IMR-90 (cell line): ENCODE results near the gene MLIP. TPM values are rescaled to one million over a fixed set of nuclear protein-coding genes. Genes with fewer than 3 reads are reported as not detected.

Experiments
- ATAC-seq: fragments of 200-7000 bp; cut with Tn5 transposase; 2 replicates; pipeline ENCODE4 v1.9.1; 2020; ENCODE audit warnings: low read depth, mild to moderate bottlenecking, moderate library complexity
- BruUV-seq: library from RNA; stranded (reverse); fragments of 400-500 nt; replicated peaks from 2 replicates; lab custom pipeline; 2021; lab: Mats Ljungman, UMichigan
- CTCF ChIA-PET: fragments of 300-600 bp; formaldehyde crosslinking; extraction: SDS; loops from one replicate; lab custom pipeline; 2021; ENCODE audit warnings: antibody characterized with exemption; lab: Yijun Ruan, JAX
- POLR2A ChIA-PET: fragments of 300-600 bp; sonication (Branson Sonifier 250); formaldehyde crosslinking; loops from one replicate; lab custom pipeline; 2022; ENCODE audit warnings: antibody characterized with exemption; ENCODE audit not compliant: unreplicated experiment; lab: Charles Lee
- DNase-seq: peaks from one replicate; pipeline ENCODE4 v3.0.0; 2013
- H2AFZ ChIP-seq: replicated peaks from 2 replicates; pipeline ENCODE3; 2013; ENCODE audit warnings: low read length, mild to moderate bottlenecking; ENCODE audit not compliant: poor library complexity
- H2AK5ac ChIP-seq: 2 replicates; pipeline ENCODE4 v1.6.1; 2013; ENCODE audit warnings: low read depth, low read length, inconsistent platforms
- H2AK9ac ChIP-seq: replicated peaks from 2 replicates; pipeline ENCODE3; 2013; ENCODE audit warnings: mild to moderate bottlenecking, low read depth, low read length, moderate library complexity; ENCODE audit not compliant: poor library complexity
- H2BK120ac ChIP-seq: 2 replicates; pipeline ENCODE4 v1.6.1; 2013; ENCODE audit warnings: low read depth, low read length, inconsistent platforms
- H2BK15ac ChIP-seq: 3 replicates; pipeline ENCODE4 v1.6.1; 2013; ENCODE audit warnings: low read depth, low read length, inconsistent platforms
- H2BK20ac ChIP-seq: 2 replicates; pipeline ENCODE4 v1.6.1; 2013; ENCODE audit warnings: low read depth, mild to moderate bottlenecking, inconsistent platforms, low read length, moderate library complexity
- H2BK5ac ChIP-seq: 2 replicates; pipeline ENCODE4 v1.6.1; 2013; ENCODE audit warnings: mild to moderate bottlenecking, low read depth, low read length, inconsistent platforms; ENCODE audit not compliant: poor library complexity, severe bottlenecking
- H3K14ac ChIP-seq: replicated peaks from 2 replicates; pipeline ENCODE4 v1.6.1; 2013; ENCODE audit warnings: low read depth, low read length, inconsistent platforms
- H3K18ac ChIP-seq: 2 replicates; pipeline ENCODE4 v1.6.1; 2013; ENCODE audit warnings: low read depth, low read length, control low read depth
- H3K23ac ChIP-seq: 2 replicates; pipeline ENCODE4 v1.6.1; 2013; ENCODE audit warnings: low read depth, low read length, inconsistent platforms
- H3K27ac ChIP-seq: 2 replicates; pipeline ENCODE4 v1.5.1; 2013; ENCODE audit warnings: mild to moderate bottlenecking, control low read depth, low read length; ENCODE audit not compliant: insufficient read depth
- H3K27me3 ChIP-seq: 2 replicates; pipeline ENCODE4 v1.6.1; 2013; ENCODE audit warnings: low read length; ENCODE audit not compliant: control insufficient read depth, insufficient read depth
- H3K36me3 ChIP-seq: 2 replicates; pipeline ENCODE4 v1.6.1; 2013; ENCODE audit warnings: low read length, mixed read lengths; ENCODE audit not compliant: control insufficient read depth, insufficient read depth
- H3K4ac ChIP-seq: 2 replicates; pipeline ENCODE4 v1.6.1; 2013; ENCODE audit warnings: low read depth, low read length, inconsistent platforms
- H3K4me1 ChIP-seq: 2 replicates; pipeline ENCODE4 v1.6.1; 2013; ENCODE audit warnings: low read length, mixed read lengths; ENCODE audit not compliant: control insufficient read depth, insufficient read depth
- H3K4me2 ChIP-seq: 2 replicates; pipeline ENCODE4 v1.6.1; 2013; ENCODE audit warnings: low read depth, mild to moderate bottlenecking, control low read depth, low read length, moderate library complexity
- H3K4me3 ChIP-seq: 2 replicates; pipeline ENCODE4 v1.5.1; 2013; ENCODE audit warnings: low read depth, mild to moderate bottlenecking, control low read depth, low read length, moderate library complexity; ENCODE audit not compliant: insufficient read depth
- H3K56ac ChIP-seq: 2 replicates; pipeline ENCODE4 v1.6.1; 2013; ENCODE audit warnings: low read length, inconsistent platforms; ENCODE audit not compliant: insufficient read depth; ENCODE audit errors: extremely low read depth
- H3K79me1 ChIP-seq, 2 experiments: 2 replicates each; pipeline ENCODE4 v1.6.1; 2013; ENCODE audit warnings: low read length in 2 of 2, inconsistent platforms in 1 of 2, low read depth in 1 of 2
- H3K9ac ChIP-seq: 2 replicates; pipeline ENCODE4 v1.6.1; 2013; ENCODE audit warnings: low read depth, low read length, control low read depth
- H3K9me1 ChIP-seq: 2 replicates; pipeline ENCODE4 v1.6.1; 2013; ENCODE audit warnings: low read length, inconsistent platforms; ENCODE audit not compliant: insufficient read depth
- H3K9me3 ChIP-seq: 2 replicates; pipeline ENCODE4 v1.6.1; 2013; ENCODE audit warnings: low read length; ENCODE audit not compliant: control insufficient read depth, insufficient read depth
- H4K20me1 ChIP-seq: 2 replicates; pipeline ENCODE4 v1.6.1; 2013; ENCODE audit warnings: low read length, inconsistent platforms; ENCODE audit not compliant: insufficient read depth
- H4K5ac ChIP-seq: 2 replicates; pipeline ENCODE4 v1.6.1; 2013; ENCODE audit warnings: mild to moderate bottlenecking, low read depth, low read length, control low read depth
- H4K8ac ChIP-seq, 2 experiments: 2 replicates each; pipeline ENCODE4 v1.6.1; 2013; ENCODE audit warnings: low read depth in 2 of 2, low read length in 2 of 2, control low read depth in 1 of 2, inconsistent platforms in 1 of 2
- H4K91ac ChIP-seq: 2 replicates; pipeline ENCODE4 v1.6.1; 2013; ENCODE audit warnings: low read depth, low read length, inconsistent platforms; ENCODE audit not compliant: insufficient read depth
- BHLHE40 ChIP-seq: fragments of 150-350 bp; IDR thresholded peaks from 2 replicates; pipeline ENCODE4 v1.6.1; 2016; ENCODE audit warnings: mild to moderate bottlenecking, low read depth, low read length
- CEBPB ChIP-seq: IDR thresholded peaks from 2 replicates; pipeline ENCODE4 v1.6.1; 2012; ENCODE audit warnings: low read depth, low read length, improper control_type of control experiment
- CHD1 ChIP-seq: IDR thresholded peaks from 2 replicates; pipeline ENCODE4 v1.6.1; 2012; ENCODE audit warnings: low read depth, low read length, improper control_type of control experiment
- FOS ChIP-seq: fragments of 150-350 bp; IDR thresholded peaks from 2 replicates; pipeline ENCODE4 v1.6.1; 2016; ENCODE audit warnings: low read depth, low read length
- MAFK ChIP-seq: IDR thresholded peaks from 2 replicates; pipeline ENCODE4 v1.6.1; 2012; ENCODE audit warnings: low read depth, low read length, improper control_type of control experiment
- MXI1 ChIP-seq: IDR thresholded peaks from 2 replicates; pipeline ENCODE4 v1.6.1; 2012; ENCODE audit warnings: low read depth, mild to moderate bottlenecking, low read length, moderate library complexity, borderline replicate concordance
- NFE2L2 ChIP-seq: fragments of 150-350 bp; IDR thresholded peaks from 2 replicates; pipeline ENCODE4 v1.6.1; 2016; ENCODE audit warnings: low read depth, mild to moderate bottlenecking, low read length
- POLR2A ChIP-seq: IDR thresholded peaks from 2 replicates; pipeline ENCODE4 v1.6.1; 2012; ENCODE audit warnings: mild to moderate bottlenecking, low read depth, low read length
- SMC3 ChIP-seq: fragments of 150-350 bp; IDR thresholded peaks from 2 replicates; pipeline ENCODE4 v1.6.1; 2016; ENCODE audit warnings: low read depth, mild to moderate bottlenecking, antibody characterized with exemption, low read length, moderate library complexity
- WGBS, 2 experiments: methylation state at CpG; one replicate each; pipeline versions ENCODE4 v1.1.5 to v1.1.7; 2013; ENCODE audit warnings: missing lambda C conversion rate in 2 of 2; ENCODE audit not compliant: insufficient read length in 1 of 2; ENCODE audit errors: extremely low coverage in 2 of 2; 5-methylcytosine and 5-hydroxymethylcytosine counted together
- dilution Hi-C: fragments of 300-500 bp; cut with HindIII; formaldehyde crosslinking; loops from one replicate; pipeline ENCODE4 v1.14.3; 2018; ENCODE audit warnings: low sequenced_read_pairs; ENCODE audit not compliant: unreplicated experiment
- in situ Hi-C: fragments of 300-500 bp; cut with MboI; formaldehyde crosslinking; loops from 3 replicates; pipeline ENCODE4 v1.14.3; 2019; ENCODE audit warnings: low sequenced_read_pairs, inconsistent platforms, mixed read lengths
- intact Hi-C: fragments of 100-400 bp; cut with micrococcal nuclease; formaldehyde crosslinking; loops from 2 replicates; pipeline ENCODE4 v1.10.0; 2022
- polyA plus RNA-seq, 3 experiments: library from polyadenylated mRNA; depleted of rRNA; stranded (reverse); fragments of >200 nt; gene quantifications; 2 replicates each; pipeline ENCODE4 v1.2.3, GENCODE V29; 2012; ENCODE audit warnings: low replicate concordance in 1 of 3
- total RNA-seq: library from RNA; depleted of rRNA; stranded (reverse); fragments of >200 nt; gene quantifications from 2 replicates; pipeline ENCODE4 v1.2.3, GENCODE V29; 2012
- TF ChIP-seq, protein P1 (sequence below): fragments of 150-350 bp; IDR thresholded peaks from 2 replicates; pipeline ENCODE4 v1.6.1; 2016; ENCODE audit warnings: low read depth, mild to moderate bottlenecking, low read length, moderate library complexity, borderline replicate concordance
- TF ChIP-seq, protein P2 (sequence below): conservative IDR thresholded peaks from 2 replicates; pipeline ENCODE4 v1.5.1; 2012; ENCODE audit warnings: mild to moderate bottlenecking, low read depth, low read length, improper control_type of control experiment
- TF ChIP-seq, protein P3 (sequence below): fragments of 150-350 bp; IDR thresholded peaks from 2 replicates; pipeline ENCODE4 v1.6.1; 2017; ENCODE audit warnings: mild to moderate bottlenecking, antibody characterized with exemption, low read length, low read depth

The MLIP gene
- total and polyA plus RNA-seq, 2 of the 4 experiments (the other 2 are of a cell fraction): not detected

DNA sequence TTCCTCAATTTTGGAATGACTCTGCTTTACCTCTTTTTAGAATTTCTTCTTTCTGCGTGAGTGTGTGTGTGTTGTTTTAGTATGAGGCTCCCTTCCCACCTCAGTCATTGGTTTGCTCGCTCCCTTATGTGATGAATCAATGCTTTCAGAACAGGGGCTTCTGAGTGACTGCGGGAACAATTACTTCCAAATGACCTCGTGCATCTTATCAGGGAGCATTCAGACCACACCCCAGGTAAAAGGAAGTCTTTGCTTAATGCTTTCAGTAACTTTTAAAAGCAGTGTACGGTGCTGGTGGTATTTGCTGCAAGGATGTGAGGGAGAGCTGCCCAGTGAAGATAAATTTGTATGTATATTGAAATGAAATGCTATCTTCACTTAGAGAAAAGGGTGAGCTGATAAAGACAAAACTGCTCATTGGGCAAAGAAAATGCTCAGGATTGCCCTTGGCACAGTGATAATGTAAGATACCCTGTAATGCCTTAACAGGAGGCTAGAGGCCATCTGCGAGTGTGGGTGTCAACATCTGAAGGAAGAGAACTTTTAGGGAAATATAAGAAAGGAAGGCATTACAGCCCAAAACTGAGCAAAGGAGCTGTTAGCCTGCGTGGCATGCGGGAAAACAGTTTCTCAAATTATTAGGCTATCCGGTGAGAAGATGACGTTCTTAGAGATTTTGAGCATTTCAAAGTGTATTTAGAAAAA lies at the start of gene MLIP (continued):
- TF ChIP-seq BHLHE40: no peak
- TF ChIP-seq, protein P1, sequence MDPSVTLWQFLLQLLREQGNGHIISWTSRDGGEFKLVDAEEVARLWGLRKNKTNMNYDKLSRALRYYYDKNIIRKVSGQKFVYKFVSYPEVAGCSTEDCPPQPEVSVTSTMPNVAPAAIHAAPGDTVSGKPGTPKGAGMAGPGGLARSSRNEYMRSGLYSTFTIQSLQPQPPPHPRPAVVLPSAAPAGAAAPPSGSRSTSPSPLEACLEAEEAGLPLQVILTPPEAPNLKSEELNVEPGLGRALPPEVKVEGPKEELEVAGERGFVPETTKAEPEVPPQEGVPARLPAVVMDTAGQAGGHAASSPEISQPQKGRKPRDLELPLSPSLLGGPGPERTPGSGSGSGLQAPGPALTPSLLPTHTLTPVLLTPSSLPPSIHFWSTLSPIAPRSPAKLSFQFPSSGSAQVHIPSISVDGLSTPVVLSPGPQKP: no peak

DNA sequence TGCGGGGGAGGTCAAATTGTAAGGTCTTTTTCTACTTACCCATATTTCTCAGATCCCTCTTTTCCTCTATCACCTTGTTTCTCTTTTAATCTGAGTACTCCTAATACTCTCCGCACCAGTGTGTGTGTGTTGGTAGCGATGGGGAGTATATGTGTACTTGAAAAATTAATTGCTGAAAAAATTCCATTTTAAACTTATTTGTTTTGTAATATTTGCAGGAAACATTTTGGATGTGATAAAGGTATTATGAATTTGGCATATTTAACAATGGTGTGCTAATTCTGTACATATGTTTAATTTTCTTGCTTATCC lies 48.1 kb upstream of the MLIP start:
- no CpG with 5 or more reads among the region's 3 CpGs for WGBS, 2 experiments
- H3K79me1 ChIP-seq: no peaks in the 10 kb centered on the region
- no peak overlapping the region for H2AFZ ChIP-seq
- no peak overlapping the region for H3K27ac ChIP-seq
- H3K56ac ChIP-seq: no peak overlapping the region
- H2BK15ac ChIP-seq: no peak overlapping the region
- ATAC-seq (no peak), DNase-seq (no peak)
- no TSS peak for BruUV-seq
- H3K4me1 ChIP-seq: 0 out of 2 replicates have a peak, but pooled peaks cover 2% of the 10 kb centered on the region
- no peak overlapping the region for H3K23ac ChIP-seq
- no peaks in the 10 kb centered on the region for H4K20me1 ChIP-seq
- dilution Hi-C loops: no loop called here
- no peak overlapping the region for H3K9ac ChIP-seq
- H4K5ac ChIP-seq: no peak overlapping the region
- no peak overlapping the region for H2BK5ac ChIP-seq
- H3K4me2 ChIP-seq: no peak overlapping the region
- ChIA-PET POLR2A (no interaction called here), CTCF (interaction anchor here (0.6 kb wide), 1 partner anchor 14 kb away, joined by 4 read pairs; no protein-coding TSS in a partner anchor)
- no peaks in the 10 kb centered on the region for H3K9me3 ChIP-seq
- in situ Hi-C loops: no loop called here
- intact Hi-C loops: no loop called here
- H3K4ac ChIP-seq: no peak overlapping the region
- H2BK120ac ChIP-seq: no peak overlapping the region
- H3K36me3 ChIP-seq: no peaks in the 10 kb centered on the region
- H4K8ac ChIP-seq: no peak overlapping the region
- no peak overlapping the region for H2AK5ac ChIP-seq
- no peaks in the 10 kb centered on the region for H3K27me3 ChIP-seq
- no peak overlapping the region for H3K4me3 ChIP-seq
- no peak overlapping the region for H2BK20ac ChIP-seq
- no peak overlapping the region for H3K18ac ChIP-seq
- no peak overlapping the region for H4K91ac ChIP-seq
- H2AK9ac ChIP-seq: no peak overlapping the region
- H3K9me1 ChIP-seq: no peaks in the 10 kb centered on the region
- H3K14ac ChIP-seq: no peak overlapping the region
- TF ChIP-seq CHD1 (no peak), MAFK (no peak), POLR2A (no peak), MXI1 (no peak), CEBPB (no peak), FOS (no peak), NFE2L2 (no peak), SMC3 (no peak), BHLHE40 (no peak)
- TF ChIP-seq, protein P2, sequence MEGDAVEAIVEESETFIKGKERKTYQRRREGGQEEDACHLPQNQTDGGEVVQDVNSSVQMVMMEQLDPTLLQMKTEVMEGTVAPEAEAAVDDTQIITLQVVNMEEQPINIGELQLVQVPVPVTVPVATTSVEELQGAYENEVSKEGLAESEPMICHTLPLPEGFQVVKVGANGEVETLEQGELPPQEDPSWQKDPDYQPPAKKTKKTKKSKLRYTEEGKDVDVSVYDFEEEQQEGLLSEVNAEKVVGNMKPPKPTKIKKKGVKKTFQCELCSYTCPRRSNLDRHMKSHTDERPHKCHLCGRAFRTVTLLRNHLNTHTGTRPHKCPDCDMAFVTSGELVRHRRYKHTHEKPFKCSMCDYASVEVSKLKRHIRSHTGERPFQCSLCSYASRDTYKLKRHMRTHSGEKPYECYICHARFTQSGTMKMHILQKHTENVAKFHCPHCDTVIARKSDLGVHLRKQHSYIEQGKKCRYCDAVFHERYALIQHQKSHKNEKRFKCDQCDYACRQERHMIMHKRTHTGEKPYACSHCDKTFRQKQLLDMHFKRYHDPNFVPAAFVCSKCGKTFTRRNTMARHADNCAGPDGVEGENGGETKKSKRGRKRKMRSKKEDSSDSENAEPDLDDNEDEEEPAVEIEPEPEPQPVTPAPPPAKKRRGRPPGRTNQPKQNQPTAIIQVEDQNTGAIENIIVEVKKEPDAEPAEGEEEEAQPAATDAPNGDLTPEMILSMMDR: no peak
- TF ChIP-seq, protein P3, sequence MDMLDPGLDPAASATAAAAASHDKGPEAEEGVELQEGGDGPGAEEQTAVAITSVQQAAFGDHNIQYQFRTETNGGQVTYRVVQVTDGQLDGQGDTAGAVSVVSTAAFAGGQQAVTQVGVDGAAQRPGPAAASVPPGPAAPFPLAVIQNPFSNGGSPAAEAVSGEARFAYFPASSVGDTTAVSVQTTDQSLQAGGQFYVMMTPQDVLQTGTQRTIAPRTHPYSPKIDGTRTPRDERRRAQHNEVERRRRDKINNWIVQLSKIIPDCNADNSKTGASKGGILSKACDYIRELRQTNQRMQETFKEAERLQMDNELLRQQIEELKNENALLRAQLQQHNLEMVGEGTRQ: no peak
- TF ChIP-seq, protein P1: no peak
